Measurements from ENCODE around the gene GRIK4.

- TF ChIP-seq, protein P1, sequence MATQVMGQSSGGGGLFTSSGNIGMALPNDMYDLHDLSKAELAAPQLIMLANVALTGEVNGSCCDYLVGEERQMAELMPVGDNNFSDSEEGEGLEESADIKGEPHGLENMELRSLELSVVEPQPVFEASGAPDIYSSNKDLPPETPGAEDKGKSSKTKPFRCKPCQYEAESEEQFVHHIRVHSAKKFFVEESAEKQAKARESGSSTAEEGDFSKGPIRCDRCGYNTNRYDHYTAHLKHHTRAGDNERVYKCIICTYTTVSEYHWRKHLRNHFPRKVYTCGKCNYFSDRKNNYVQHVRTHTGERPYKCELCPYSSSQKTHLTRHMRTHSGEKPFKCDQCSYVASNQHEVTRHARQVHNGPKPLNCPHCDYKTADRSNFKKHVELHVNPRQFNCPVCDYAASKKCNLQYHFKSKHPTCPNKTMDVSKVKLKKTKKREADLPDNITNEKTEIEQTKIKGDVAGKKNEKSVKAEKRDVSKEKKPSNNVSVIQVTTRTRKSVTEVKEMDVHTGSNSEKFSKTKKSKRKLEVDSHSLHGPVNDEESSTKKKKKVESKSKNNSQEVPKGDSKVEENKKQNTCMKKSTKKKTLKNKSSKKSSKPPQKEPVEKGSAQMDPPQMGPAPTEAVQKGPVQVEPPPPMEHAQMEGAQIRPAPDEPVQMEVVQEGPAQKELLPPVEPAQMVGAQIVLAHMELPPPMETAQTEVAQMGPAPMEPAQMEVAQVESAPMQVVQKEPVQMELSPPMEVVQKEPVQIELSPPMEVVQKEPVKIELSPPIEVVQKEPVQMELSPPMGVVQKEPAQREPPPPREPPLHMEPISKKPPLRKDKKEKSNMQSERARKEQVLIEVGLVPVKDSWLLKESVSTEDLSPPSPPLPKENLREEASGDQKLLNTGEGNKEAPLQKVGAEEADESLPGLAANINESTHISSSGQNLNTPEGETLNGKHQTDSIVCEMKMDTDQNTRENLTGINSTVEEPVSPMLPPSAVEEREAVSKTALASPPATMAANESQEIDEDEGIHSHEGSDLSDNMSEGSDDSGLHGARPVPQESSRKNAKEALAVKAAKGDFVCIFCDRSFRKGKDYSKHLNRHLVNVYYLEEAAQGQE (IDR thresholded peaks at IDR 0.05; ENCODE audit: insufficient read depth in 1 of 2, low read depth in 2 of 2, low read length in 2 of 2) = no peak
- TF ChIP-seq POLR2AphosphoS5 (IDR thresholded peaks at IDR 0.05; ENCODE audit: low read depth, low read length) (no peak), SIN3A (IDR thresholded peaks at IDR 0.05; ENCODE audit: borderline replicate concordance, insufficient read depth, low read length) (no peak)
Measured at GRCh38 chr11:120667934-120668333, 156.4 kb downstream of the GRIK4 start.

Measured in PFSK-1 (cell line).